IPS DF 4.7 (cell line): Measurements from ENCODE around the gene SDK1.
A peak's percentile ranks its signal among the peaks of the same experiment; 100 is the strongest.

Experiments used
- DNase-seq: peaks from one replicate; pipeline ENCODE4 v3.0.0-alpha.2; 2013; ENCODE audit warnings: low spot score; ENCODE audit errors: extremely low read depth

Gene SDK1

GRCh38 chr7:3332308-3332707 lies 31.3 kb downstream of the SDK1 start:
- no peak for DNase-seq

- no peak for DNase-seq
Observed at GRCh38 chr7:3333861-3334260, 32.8 kb downstream of the SDK1 start.

- no peak for DNase-seq
Observed at GRCh38 chr7:3336042-3336665, 35.1 kb downstream of the SDK1 start.

GRCh38 chr7:3338161-3338560 lies 37.1 kb downstream of the SDK1 start:
- DNase-seq = no peak

DNA sequence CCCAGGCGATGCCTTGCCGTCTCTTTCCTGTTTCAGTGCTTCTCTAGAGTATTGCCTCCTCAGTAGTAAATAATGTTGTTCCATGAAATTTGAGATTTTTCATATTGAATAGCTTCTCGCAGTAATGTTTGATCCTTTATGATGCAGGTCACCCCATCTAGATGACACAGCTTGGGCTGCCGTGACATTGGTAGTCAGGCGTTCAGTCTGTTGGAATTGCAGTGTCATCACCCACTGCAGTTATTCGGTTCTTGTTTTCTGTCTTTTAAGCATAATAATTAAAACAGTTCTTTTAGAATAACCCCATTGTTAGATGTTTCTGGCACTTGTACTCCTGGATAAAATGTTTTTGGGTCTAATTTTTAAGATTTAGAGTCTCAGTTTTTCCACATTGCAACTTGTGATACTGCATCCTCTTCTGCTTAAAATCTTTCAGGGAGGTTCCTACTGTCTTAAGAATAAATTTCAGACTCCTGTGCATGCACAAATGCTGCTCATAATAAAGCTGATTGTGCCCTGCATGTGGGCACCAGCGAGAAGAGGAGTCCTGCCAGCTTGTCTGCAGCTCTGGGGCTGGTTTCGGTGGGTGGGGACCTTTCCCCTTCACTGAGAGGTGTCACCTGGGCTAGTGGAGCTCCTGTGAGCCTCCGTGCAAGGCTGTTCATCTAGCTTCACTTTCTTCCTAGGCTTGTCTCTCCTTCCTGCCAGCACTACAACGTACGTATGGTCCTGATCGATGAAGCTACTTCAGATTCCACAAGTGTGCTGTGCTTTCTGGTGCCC lies 44.8 kb downstream of the SDK1 start:
- no peak for DNase-seq

GRCh38 chr7:3349126-3349525 lies 48.1 kb downstream of the SDK1 start:
- no peak for DNase-seq

GRCh38 chr7:3356173-3356572 lies 55.1 kb downstream of the SDK1 start:
- DNase-seq = no peak

GRCh38 chr7:3358991-3359390 lies 57.9 kb downstream of the SDK1 start:
- DNase-seq = no peak

DNA sequence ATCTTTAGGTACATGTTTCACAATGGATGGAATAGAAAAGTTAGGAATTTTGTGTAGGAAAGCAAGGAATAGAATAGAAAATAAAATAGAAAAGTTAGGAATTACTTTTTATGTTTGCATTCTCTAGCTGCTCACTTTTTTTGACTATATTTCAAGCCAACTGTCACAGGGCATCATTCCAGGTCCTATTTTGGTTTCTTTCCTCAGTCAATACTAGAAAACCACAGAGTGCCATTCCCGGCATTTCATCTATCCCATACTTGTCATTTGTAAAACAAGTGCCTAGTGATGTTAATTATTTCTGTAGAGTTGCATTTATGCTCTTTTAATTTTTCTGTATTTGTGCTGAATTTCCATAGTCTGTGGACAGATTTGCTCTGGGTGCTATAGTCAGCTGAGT lies 66.2 kb downstream of the SDK1 start:
- DNase-seq = no peak

GRCh38 chr7:3370068-3370830 lies 69.2 kb downstream of the SDK1 start:
- DNase-seq = no peak

DNA sequence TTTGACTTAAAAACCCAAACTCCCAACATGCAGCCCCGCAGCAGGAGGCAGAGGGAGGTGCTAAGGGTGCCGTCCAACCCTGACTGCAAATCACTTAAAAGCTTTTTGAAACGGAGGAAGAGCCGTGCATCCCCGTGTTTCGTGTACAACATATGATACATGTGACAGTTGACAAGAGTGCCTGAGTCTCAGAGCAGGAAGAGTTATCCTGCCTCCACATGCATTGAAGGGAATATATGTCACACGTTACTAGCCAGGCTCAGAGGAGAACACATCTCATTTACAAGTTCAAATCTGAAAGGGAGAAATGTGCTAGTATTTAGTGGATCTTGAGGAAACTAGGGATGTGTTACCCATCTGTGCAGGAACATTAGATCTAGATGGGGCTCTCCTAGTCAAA lies 69.9 kb downstream of the SDK1 start:
- no peak for DNase-seq

DNA sequence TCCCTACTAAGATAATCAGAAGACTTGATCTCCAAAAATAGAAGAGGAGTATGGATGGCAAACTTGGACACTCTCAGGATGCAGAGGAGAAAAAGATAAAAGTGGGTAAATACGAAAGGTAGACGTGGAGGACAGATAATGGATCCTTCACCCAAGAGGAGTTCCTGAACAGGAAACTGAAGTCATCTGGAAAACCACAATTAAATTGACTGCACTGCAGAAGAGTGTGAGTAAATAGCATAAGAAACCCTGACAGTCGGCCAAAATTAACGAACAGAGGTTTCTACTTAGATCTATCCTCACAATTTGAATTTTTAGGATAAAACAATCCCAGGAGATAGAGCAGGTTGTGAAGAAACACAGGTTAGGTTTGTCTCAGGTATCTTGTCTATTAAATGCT lies 70.5 kb downstream of the SDK1 start:
- DNase-seq = no peak

DNA sequence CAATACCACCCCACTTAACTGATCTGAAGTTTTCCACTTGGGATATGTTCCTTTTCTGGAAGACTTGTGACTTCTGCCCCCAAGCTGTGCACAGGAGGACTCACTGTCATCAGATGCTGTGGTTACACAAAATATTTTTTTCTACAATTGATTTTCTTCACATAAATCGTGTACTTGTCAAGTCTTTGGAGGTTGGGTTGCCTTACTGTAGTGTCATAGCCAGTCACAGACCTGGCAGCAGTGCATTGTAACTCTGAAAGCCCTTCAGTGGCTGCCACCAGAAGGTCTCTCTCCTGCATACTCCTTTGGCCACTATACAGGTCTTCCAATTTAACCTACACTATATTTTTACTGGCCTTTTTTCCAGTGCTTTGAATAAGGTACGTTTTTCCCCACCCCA lies 73.2 kb downstream of the SDK1 start:
- no peak for DNase-seq

GRCh38 chr7:3378390-3379150 lies 77.5 kb downstream of the SDK1 start:
- no peak for DNase-seq

DNA sequence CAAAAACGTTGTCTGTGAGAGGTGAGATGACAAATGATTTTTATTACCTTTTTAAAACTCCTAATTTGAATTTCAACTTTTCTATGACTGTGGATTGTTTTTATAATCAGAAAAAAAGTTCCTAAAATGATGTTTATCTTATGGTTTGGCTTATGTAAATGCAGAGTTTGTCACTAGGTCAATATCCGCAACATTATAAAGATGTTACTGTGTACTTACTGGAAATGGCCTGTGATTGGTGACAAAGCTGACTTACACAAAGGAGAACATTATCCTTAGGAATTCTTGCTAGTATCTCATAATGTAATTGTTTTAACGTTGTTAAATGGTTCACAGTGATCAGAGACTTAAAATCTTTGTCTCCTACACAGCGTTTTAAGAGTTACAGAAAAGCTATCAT lies 79.0 kb downstream of the SDK1 start:
- no peak for DNase-seq

- DNase-seq = no peak
Observed at GRCh38 chr7:3380886-3381685, 80.0 kb downstream of the SDK1 start.

DNA sequence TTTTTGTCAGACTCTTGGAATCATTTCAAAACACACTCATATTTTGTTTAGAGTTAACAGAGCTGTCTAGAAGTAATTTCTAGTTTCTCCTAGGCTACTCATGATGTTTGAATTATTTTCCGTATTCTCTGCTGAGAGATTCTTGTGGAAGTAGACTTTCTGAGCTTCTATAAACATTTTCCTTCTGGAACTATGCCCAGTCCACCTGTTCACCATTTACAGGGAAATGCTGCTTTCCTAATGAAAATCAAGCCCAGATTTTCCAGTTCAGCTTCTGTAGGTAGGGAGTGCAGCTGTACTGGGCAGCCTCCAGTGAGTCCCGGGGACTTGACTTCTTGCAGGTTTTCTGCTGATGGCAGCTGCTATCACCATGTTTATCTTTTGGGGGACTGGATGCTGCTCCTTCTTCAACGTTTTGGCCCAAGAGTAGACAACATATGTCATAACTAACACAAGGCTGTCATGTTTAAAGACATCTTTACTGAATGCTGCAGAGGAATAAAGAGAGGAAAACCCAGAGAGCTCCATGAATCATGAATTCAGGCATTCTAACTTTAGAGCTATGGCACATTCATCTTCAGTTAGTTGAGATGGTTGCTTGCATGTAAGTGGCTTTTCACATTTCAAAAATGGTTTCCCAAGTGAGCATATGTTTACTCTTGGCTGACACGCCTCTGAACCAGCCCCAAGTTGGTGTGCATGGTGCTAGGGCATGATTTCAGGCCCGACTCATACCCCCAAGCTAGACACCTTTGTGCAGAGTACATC lies 85.6 kb downstream of the SDK1 start:
- DNase-seq = no peak

GRCh38 chr7:3393862-3394261 lies 92.8 kb downstream of the SDK1 start:
- no peak for DNase-seq

DNA sequence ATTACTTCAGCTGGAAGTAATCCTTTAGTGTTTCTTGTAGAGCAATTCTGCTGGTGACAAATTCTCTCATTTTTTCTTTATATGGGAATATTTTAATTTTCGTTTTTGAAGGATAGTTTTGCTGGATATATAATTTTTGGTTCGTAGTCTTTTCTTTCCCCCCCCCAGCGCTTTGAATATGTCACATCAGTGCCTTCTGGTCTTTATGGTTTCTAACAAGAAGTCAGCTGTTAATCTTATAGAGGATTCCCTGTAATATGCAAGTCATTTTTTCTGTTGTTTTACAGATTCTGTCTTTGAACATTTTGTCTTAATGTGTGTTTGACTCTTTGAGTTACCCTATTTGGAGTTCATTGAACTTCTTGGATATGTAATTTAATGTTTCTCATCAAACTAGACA lies 96.3 kb downstream of the SDK1 start:
- DNase-seq = no peak

- peak; percentile 89 for DNase-seq
Observed at GRCh38 chr7:3399858-3400257, 98.8 kb downstream of the SDK1 start.
